ENCODE measurements around the gene CASTOR2.

The CASTOR2 gene

DNA sequence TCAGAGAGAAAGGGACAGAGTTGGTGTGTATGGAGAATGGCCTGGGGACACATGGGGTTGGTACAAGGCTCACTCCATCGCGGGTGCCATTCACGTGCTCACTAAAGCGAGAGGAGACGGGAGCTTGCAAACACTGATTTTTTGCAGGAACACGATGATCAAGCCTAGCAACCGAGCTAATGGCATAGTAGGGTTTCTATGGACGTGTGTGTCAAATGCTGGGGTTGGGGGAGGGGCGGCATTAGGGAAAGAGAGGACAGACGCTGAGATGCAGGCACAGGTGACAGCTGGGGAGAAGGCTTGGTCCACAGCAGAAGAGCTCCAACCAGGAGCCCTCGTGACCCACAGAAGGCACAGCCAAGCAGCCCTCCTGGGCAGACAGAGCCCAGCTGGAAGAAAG is 75.2 kb downstream of the CASTOR2 start:
- no peak for TF ChIP-seq POLR2A (IDR thresholded peaks at IDR 0.05; ENCODE audit: low read depth, low read length)
- DNase-seq (ENCODE audit: insufficient read length, low spot score) (no peak), FAIRE-seq (no peak)

DNA sequence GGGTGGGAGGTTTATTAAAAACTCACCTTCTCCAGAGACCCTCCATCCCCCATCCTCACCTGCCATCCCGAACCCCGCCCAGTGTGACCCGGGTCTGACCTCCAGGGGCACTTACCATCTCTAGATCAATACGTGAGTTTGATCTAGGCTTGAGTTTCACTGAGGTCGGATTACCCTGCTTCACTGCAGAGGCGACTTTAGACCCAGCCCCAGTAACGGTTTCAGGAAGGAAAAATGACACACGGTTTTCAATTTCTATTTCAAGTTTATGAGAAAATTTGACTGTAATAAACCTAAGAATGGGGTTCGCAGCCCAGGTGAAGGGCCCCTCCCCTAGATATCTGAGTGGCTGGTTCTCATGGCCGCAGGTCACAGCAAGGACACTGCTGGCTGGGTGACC is 76.0 kb downstream of the CASTOR2 start:
- TF ChIP-seq POLR2A (IDR thresholded peaks at IDR 0.05; ENCODE audit: low read depth, low read length), result no peak
- FAIRE-seq (no peak), DNase-seq (ENCODE audit: insufficient read length, low spot score) (no peak)

DNA sequence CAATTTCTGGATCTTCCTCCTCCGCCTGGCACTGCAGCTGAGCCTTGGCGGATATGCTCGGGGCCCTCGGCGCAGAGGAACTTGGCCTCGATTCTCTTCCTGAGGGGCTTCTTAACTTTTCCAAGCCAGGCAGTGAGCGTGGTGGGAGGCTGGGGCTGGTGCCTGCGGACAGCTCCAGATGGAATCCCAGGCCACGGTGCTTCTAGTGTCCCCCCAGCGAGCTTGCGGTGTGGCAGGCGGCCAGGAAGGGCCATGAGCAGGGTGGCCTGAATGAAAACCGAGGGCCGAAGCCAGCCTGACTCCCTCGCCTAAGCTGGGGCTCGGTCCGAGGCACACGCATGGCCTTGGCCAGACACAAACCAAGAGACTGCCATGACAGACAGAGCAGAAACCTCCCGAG is 77.8 kb downstream of the CASTOR2 start:
- no peak for DNase-seq (ENCODE audit: insufficient read length, low spot score)
- FAIRE-seq, result no peak
- no peak for TF ChIP-seq POLR2A (IDR thresholded peaks at IDR 0.05; ENCODE audit: low read depth, low read length)

DNA sequence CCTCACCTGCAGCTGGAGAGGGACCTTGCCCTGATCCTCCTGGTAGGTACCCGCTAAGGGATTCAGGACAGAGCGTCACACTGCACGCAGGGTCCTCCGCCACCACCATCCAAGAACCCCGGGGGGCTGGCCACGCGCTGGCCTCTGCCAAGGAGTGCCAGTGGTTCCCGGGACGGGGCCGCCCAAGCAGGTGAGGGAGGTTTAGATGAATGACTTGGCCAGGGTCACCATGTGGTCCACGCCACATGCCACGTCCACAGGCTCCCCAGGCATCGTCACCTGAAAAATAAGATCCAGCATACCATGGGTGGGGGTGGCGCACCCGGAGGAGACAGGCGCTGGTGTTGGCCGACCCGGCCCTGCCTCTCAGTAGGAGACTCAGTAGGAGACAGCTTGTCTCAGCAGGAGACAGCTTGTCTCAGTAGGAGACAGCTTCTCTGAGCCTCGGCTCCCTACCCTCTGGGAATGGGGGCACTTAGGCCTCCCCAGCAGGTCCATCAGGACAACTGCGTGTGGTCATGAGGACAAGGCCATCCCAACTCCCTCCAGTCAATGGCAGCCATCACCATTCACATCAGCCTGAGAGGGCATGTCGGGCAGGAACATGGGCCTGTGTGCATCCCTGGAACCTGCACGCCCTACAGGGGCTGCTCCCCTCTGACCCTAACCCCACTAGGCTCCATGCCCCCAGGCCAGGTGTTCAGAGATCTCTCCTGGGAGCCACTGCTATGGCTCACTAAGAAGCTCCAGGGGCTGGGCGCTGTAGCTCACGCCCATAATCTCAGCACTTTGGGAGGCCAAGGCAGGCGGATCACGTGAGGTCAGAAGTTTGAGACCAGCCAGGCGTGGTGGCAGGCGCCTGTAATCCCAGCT is 78.6 kb downstream of the CASTOR2 start:
- no peak for TF ChIP-seq POLR2A (IDR thresholded peaks at IDR 0.05; ENCODE audit: low read depth, low read length)
- FAIRE-seq (no peak), DNase-seq (ENCODE audit: insufficient read length, low spot score) (no peak)

DNA sequence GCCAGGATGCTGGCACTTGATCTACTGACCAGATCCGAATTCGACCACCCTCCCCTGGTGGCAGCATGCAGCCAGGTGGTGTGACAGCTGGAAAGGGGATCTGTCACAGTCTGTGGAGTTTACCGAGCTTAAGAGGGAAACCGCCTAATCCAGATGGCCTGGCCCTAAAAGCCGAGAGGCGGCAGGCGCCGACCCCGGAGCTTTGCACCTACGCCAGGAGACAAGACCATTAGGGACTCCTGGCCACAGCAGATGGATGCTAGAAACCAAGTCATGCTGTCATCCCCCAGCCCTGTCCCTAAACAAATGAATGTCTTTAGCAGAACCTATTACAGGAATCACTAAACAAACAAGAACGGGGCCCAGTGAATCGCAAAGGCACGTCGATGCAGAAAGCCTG is 81.4 kb downstream of the CASTOR2 start:
- no peak for TF ChIP-seq POLR2A (IDR thresholded peaks at IDR 0.05; ENCODE audit: low read depth, low read length)
- DNase-seq (ENCODE audit: insufficient read length, low spot score), result no peak
- FAIRE-seq, result no peak

DNA sequence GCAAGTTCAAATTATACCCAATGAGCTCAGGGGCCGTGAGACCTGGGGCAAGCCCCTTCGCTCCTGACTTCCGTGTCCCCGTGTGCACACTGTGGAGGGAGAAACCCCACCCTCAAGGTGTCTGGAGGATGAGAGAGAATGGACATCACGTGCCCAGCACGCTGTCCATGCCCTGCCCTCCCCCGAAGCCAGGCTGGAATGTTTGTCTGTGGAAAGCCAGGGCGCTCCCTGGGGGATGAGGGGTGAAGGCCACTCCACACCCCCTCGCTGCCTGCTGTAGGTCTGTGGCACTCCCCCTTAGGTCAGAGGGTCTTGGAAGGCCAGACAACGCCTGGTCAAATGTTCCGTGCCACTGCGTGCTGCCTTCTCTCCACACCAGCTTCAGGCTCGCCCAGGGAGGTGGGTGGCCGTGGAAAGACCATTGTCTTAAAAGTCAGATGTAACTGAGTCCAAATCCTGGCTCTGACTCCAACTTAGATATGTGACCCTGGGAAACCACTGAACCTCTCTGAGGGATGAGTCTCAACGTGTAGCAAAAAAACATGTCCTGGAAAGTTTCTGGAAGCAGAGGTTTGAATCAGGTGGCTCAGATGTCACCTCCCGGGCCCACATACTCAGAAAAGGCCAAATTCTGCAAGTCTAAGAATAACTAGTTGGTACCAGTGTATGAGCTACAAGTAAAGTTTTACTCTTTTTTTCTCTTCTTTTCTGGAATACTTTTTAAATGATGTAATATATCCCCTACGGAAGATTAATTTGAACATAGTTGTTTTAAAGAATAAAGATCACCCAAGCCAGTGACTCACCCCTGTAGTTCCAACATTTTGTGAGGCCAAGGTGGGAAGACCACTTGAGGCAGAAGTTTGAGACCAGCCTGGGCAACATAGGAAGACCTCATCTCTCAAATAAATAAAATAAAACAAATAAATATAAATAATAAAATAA is 84.2 kb downstream of the CASTOR2 start:
- DNase-seq (ENCODE audit: insufficient read length, low spot score), result no peak
- FAIRE-seq, result no peak
- no peak for TF ChIP-seq POLR2A (IDR thresholded peaks at IDR 0.05; ENCODE audit: low read depth, low read length)

DNA sequence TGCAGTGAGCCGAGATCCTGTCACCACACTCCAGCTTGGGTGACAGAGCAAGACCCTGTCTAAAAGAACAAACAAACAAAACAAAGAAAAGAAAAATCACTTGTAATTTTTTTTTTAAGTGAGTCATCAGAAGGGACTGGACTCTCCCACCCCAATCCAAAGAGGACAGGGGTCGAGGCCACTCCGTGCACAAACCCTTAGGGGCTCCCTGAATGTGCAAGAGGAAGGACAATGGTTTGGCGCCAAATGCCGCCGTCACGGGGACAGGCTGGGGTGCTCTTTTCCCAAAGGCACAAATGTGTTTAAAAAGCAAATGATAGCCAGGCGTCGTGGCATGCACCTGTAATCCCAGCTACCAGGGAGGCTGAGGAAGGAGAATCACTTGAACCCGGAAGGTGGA is 85.3 kb downstream of the CASTOR2 start:
- no peak for TF ChIP-seq POLR2A (IDR thresholded peaks at IDR 0.05; ENCODE audit: low read depth, low read length)
- DNase-seq (ENCODE audit: insufficient read length, low spot score), result no peak
- FAIRE-seq, result no peak

DNA sequence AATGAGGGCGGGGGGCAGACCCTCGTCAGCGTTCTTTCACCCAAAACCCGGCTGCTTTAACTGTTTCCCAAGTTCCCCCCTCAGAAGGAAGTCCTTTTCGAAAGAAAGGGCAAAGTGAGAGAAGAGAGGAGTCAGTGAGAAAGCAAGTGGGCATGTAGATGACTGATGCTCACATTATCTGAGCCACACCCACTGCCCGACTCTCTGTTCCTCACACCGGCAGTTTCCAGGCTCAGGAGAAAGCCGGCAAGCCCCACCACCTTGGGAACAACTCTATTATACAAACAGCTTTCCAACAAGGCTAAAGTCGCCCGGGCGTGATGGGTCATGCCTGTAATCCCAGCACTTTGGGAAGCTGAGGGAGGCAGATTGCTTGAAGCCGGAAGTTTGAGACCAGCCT is 86.0 kb downstream of the CASTOR2 start:
- DNase-seq (ENCODE audit: insufficient read length, low spot score) (no peak), FAIRE-seq (no peak)
- TF ChIP-seq POLR2A (IDR thresholded peaks at IDR 0.05; ENCODE audit: low read depth, low read length), result no peak

DNA sequence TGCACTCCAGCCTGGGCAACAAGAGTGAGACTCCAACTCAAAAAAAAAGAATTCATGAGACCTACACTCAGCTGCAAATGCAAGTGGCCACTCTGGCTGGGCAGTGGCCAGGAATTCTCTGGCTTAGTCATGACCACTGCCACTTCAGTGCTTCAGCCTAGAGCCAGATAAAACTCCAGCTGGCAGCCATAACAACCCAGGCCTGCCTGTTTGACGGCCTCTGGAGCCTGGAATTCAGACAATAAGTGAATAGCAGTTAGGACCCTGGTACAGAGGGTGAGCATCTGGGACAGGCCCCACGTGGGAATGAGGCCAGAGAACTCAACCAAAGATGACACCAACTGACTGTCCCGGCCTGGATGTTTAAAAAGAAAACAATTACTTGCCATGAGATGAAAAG is 90.2 kb downstream of the CASTOR2 start:
- no peak for FAIRE-seq

DNA sequence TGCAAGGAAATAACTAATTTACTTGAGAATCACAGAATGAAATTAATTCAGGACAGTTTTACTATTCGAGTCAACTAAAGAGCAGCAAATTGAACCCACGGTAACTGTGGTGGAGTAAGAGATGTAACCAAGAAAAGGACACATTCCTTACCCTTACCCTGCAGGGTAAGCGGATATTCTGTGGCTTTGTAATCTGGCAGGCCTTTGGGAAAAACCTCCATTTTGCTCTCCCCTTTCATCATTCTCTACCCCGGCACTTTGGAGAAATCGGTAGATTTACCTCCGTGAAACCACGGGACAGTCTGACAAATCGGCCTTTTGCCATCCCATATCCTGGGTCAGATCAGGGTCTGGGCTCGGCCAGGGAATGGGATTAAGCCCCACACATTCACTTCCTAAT is 90.7 kb downstream of the CASTOR2 start:
- no peak for TF ChIP-seq POLR2A (IDR thresholded peaks at IDR 0.05; ENCODE audit: low read depth, low read length)
- FAIRE-seq (no peak), DNase-seq (ENCODE audit: insufficient read length, low spot score) (no peak)

More for the DNA sequence above, 90.2 kb downstream of the CASTOR2 start:
- no peak for TF ChIP-seq POLR2A (IDR thresholded peaks at IDR 0.05; ENCODE audit: low read depth, low read length)
- peak; percentile 85 for DNase-seq (ENCODE audit: insufficient read length, low spot score)

DNA sequence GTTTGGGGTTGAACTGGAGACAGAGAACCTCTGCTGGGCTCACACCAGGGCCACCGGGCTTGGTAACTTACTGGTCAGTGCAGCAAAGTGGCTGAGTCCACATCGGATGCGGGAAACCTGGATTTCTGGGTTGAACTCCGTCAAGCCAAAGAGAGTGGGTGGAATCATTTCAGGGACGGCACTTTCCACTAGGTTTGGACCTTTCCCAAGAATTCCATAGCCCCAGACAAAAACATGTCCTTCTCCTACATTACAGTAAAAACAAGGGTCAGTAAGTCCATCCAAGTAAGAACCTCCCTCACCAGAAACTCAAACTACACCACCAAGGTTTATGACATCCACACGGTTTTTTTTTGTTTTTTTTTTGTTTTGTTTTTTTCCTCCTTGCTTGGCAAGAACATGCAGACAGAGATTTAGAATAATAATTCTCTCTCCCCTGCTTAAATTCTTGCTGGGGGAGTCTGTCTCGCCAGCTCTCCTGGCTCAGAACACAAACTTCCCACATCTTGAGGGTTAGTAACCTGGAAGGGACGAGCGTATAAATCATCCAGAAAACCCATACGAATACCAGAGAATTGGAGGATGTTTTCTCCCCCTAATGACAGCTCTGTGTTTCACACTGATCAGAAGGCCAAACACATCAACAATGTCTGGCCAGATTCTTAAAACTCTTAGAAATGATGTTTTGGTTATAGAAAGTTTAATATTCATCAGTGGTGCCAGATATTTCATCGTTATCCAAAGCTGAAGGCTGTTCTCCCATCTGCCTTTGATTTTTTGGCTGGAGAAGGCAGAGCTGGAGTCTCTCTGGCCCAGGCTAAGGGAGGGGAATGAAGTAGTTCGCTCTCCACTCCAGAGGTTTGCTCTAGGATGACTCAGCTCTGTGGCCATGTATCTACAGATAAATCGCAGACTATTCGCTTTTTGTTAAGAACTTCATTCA is 91.6 kb downstream of the CASTOR2 start:
- TF ChIP-seq POLR2A (IDR thresholded peaks at IDR 0.05; ENCODE audit: low read depth, low read length), result no peak
- no peak for DNase-seq (ENCODE audit: insufficient read length, low spot score)
- FAIRE-seq, result no peak

DNA sequence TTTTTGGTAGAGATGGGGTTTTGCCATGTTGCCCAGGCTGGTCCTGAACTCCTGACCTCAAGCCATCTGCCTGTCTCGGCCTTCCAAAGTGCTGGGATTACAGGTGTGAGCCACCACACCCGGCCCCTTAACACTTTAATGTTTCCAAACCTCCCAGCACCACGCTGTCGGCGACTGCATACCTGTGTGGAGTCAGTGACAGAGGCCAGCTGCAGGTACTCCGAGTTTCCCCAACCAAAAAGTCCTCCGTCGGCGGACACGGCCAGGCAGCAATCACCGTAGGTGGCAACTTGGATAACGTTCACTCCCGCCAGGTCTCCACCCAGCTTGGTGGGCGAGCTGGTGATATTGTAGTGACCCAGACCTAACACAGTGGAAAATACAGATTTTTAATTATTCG is 93.9 kb downstream of the CASTOR2 start:
- no peak for TF ChIP-seq POLR2A (IDR thresholded peaks at IDR 0.05; ENCODE audit: low read depth, low read length)
- FAIRE-seq (no peak), DNase-seq (ENCODE audit: insufficient read length, low spot score) (no peak)

DNA sequence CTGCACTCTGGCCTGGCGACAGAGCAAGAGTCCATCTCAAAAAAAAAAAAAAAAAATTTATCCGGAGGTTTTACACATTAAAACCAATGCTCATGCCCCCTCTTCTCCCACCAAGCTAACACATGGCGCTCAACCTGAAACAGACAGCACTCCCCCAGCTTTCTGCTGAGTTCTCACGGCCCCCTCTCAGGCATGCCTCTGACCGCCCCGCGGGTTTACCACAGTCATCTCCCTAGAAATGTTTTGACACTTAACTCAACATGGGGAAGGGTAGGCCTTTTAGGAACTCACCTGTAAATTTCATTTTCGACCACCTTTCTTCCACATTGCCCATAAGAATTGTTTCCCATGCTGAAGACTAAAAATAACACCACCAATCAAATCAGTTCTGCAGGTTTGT is 99.8 kb downstream of the CASTOR2 start:
- FAIRE-seq (no peak), DNase-seq (ENCODE audit: insufficient read length, low spot score) (no peak)
- no peak for TF ChIP-seq POLR2A (IDR thresholded peaks at IDR 0.05; ENCODE audit: low read depth, low read length)

Measured in H54 (cell line).